ENCODE results near the gene OSCAR.
"Not testable (repeated sequence)": the region's sequence is repeated elsewhere in the genome, so short reads cannot be mapped to it uniquely, and the experiment has no call there.

DNA sequence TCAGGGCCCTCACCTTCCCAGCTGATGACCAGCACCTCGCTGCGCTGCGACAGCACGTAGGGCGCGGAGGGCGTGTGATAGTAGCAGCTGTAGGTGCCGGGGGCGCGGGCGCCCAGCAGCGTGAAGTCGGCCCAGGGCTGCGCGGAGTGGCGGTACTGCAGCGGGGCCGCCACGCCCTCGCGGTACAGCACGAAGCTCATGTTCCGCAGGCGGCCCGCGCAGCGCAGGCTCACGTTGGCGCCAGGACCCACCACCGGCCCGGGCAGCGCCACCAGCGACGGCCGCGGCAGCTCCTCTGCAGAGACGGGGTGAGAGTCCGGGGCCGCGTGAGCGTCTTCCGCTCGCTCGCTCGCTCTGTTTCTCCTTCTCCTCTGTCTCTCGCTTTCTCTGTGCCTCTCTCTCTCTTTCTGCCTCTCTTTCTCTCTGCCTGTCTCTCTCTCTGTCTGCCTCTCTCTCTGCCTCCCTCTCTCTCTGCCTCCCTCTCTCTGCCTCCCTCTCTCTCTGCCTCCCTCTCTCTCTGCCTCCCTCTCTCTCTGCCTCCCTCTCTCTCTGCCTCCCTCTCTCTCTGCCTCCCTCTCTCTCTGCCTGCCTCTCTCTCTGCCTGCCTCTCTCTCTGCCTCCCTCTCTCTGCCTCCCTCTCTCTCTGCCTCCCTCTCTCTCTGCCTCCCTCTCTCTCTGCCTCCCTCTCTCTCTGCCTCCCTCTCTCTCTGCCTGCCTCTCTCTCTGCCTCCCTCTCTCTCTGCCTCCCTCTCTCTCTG is 4.6 kb downstream of the OSCAR start:
- TF ChIP-seq POLR2A (IDR thresholded peaks at IDR 0.05): peak in 1 of 2 donors; percentile 14
- TF ChIP-seq, protein P1, sequence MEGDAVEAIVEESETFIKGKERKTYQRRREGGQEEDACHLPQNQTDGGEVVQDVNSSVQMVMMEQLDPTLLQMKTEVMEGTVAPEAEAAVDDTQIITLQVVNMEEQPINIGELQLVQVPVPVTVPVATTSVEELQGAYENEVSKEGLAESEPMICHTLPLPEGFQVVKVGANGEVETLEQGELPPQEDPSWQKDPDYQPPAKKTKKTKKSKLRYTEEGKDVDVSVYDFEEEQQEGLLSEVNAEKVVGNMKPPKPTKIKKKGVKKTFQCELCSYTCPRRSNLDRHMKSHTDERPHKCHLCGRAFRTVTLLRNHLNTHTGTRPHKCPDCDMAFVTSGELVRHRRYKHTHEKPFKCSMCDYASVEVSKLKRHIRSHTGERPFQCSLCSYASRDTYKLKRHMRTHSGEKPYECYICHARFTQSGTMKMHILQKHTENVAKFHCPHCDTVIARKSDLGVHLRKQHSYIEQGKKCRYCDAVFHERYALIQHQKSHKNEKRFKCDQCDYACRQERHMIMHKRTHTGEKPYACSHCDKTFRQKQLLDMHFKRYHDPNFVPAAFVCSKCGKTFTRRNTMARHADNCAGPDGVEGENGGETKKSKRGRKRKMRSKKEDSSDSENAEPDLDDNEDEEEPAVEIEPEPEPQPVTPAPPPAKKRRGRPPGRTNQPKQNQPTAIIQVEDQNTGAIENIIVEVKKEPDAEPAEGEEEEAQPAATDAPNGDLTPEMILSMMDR (IDR thresholded peaks at IDR 0.05): not testable (repeated sequence)

All from suprapubic skin (tissue), 3 donors.